Choroid plexus epithelial cell (primary cell): ENCODE results near the gene CHCHD2.
A peak's percentile ranks its signal among the peaks of the same experiment; 100 is the strongest.
"Not testable (repeated sequence)": the region's sequence is repeated elsewhere in the genome, so short reads cannot be mapped to it uniquely, and the experiment has no call there.

ENCODE experiments used
- DNase-seq: peaks from one replicate; pipeline ENCODE4 v3.0.0-alpha.2; 2010; ENCODE audit warnings: low read depth
- H3K4me3 ChIP-seq: 2 replicates; pipeline ENCODE4 v1.5.1; 2011; ENCODE audit warnings: low read depth, mild to moderate bottlenecking, control low read depth, low read length, moderate library complexity
- CTCF ChIP-seq: conservative IDR thresholded peaks from 2 replicates; pipeline ENCODE4 v1.5.1; 2011; ENCODE audit warnings: low read depth, mild to moderate bottlenecking, control low read depth, inconsistent platforms, low read length, moderate library complexity

CHCHD2 gene

GRCh38 chr7:56078196-56078595, 28.1 kb downstream of the CHCHD2 start:
- H3K4me3 ChIP-seq: no peak overlapping the region
- DNase-seq: no peak
- TF ChIP-seq CTCF: no peak

- TF ChIP-seq CTCF: no peak
- no peak for DNase-seq
- H3K4me3 ChIP-seq: no peak overlapping the region
Measured at GRCh38 chr7:56077681-56078080, 28.6 kb downstream of the CHCHD2 start.

GRCh38 chr7:56074371-56074791, 31.9 kb downstream of the CHCHD2 start:
- H3K4me3 ChIP-seq: no peak overlapping the region
- peak; percentile 88 for DNase-seq
- peak; percentile 97 for TF ChIP-seq CTCF

GRCh38 chr7:56066376-56066775, 39.9 kb downstream of the CHCHD2 start:
- H3K4me3 ChIP-seq, DNase-seq: not testable (repeated sequence)

GRCh38 chr7:56063882-56064625, 42.2 kb downstream of the CHCHD2 start, which contains the start of gene SUMF2:
SUMF2 (plus strand) TSS chr7:56064286; CDS start chr7:56064312, 26 bp downstream.
- DNase-seq: peak; percentile 90
- H3K4me3 ChIP-seq: peak within 1 kb of the TSS; percentile 91
- no peak for TF ChIP-seq CTCF

GRCh38 chr7:56063500-56063881, 42.8 kb downstream of the CHCHD2 start:
- no peak overlapping the region for H3K4me3 ChIP-seq
- no peak for TF ChIP-seq CTCF
- no peak for DNase-seq

- peak; percentile 81 for DNase-seq
- TF ChIP-seq CTCF: no peak
- no peak overlapping the region for H3K4me3 ChIP-seq
Measured at GRCh38 chr7:56062382-56062781, 43.9 kb downstream of the CHCHD2 start.
